Ishikawa (cell line): ENCODE results near the gene ANAPC16.

Experiments
- CREB1 ChIP-seq: IDR thresholded peaks from 2 replicates; pipeline ENCODE4 v1.6.1; 2012; ENCODE audit warnings: low read depth
- EGR1 ChIP-seq: IDR thresholded peaks from 2 replicates; pipeline ENCODE4 v1.6.1; 2012
- FOXM1 ChIP-seq: IDR thresholded peaks from 2 replicates; pipeline ENCODE4 v1.6.1; 2012; ENCODE audit warnings: low read depth, borderline replicate concordance
- NFIC ChIP-seq: IDR thresholded peaks from 2 replicates; pipeline ENCODE4 v1.6.1; 2012
- RAD21 ChIP-seq: IDR thresholded peaks from 2 replicates; pipeline ENCODE4 v1.6.1; 2012; ENCODE audit warnings: low read depth
- REST ChIP-seq: IDR thresholded peaks from 2 replicates; pipeline ENCODE4 v1.6.1; 2012; ENCODE audit warnings: low read depth, mild to moderate bottlenecking
- TAF1 ChIP-seq: IDR thresholded peaks from 2 replicates; pipeline ENCODE4 v1.6.1; 2012; ENCODE audit warnings: low read depth, mild to moderate bottlenecking
- TEAD4 ChIP-seq: IDR thresholded peaks from 2 replicates; pipeline ENCODE4 v1.6.1; 2012
- USF1 ChIP-seq: IDR thresholded peaks from 2 replicates; pipeline ENCODE4 v1.6.1; 2012
- ZBTB7A ChIP-seq: IDR thresholded peaks from 2 replicates; pipeline ENCODE4 v1.6.1; 2012; ENCODE audit warnings: low read depth
- TF ChIP-seq, protein P1 (sequence below): IDR thresholded peaks from 2 replicates; pipeline ENCODE4 v1.6.1; 2012

Gene ANAPC16

GRCh38 chr10:72278668-72279393, 63.0 kb downstream of the ANAPC16 start:
- TF ChIP-seq EGR1 (no peak), TEAD4 (no peak), RAD21 (no peak), CREB1 (no peak), NFIC (no peak), REST (no peak), TAF1 (no peak), ZBTB7A (no peak), FOXM1 (no peak), USF1 (no peak)
- TF ChIP-seq, protein P1, sequence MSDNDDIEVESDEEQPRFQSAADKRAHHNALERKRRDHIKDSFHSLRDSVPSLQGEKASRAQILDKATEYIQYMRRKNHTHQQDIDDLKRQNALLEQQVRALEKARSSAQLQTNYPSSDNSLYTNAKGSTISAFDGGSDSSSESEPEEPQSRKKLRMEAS: no peak

DNA sequence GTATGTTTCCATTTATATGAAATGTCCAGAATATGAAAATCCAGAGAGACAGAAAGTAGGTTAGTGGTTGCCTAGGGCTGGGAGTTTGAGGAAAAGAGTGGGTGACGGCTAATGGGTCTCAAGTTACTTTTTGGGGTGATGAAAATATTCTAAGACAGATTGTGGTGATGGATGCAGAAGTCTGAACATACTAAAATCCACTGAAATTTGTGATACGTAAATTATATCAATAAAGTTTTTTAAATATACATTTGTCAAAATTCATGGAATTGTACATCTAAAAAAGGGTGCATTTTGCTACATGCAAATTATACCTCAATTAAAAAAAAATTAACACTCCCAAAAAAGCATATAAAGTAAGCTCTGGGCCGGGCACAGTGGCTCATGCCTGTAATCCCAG, 67.3 kb downstream of the ANAPC16 start:
- TF ChIP-seq, protein P1: no peak
- TF ChIP-seq USF1 (no peak), CREB1 (no peak), TEAD4 (no peak), TAF1 (no peak)
